Activated naive CD4-positive, alpha-beta T cell treated with anti-CD3 and anti-CD28 coated beads, Interleukin-2, amount 10 ng/mL, durations not matched to agents 7 days and 5 days (primary cell): Measurements from ENCODE around the gene MUC4.

ENCODE experiments used
- CTCF ChIA-PET: fragments of 350-600 bp; sonication (Branson Sonifier 250); formaldehyde crosslinking; loops from one replicate; lab custom pipeline; 2021; ENCODE audit warnings: antibody characterized with exemption; lab: Charles Lee
- DNase-seq: peaks from one replicate; pipeline ENCODE4 v3.0.0-alpha.2; 2020
- H3K27ac Mint-ChIP-seq: one replicate; pipeline ENCODE4 v1.8.0; 2021; ENCODE audit warnings: mild to moderate bottlenecking, moderate library complexity, mixed read lengths
- H3K27me3 Mint-ChIP-seq: one replicate; pipeline ENCODE4 v1.8.0; 2021; ENCODE audit warnings: mild to moderate bottlenecking, mixed read lengths
- H3K36me3 Mint-ChIP-seq: one replicate; pipeline ENCODE4 v1.8.0; 2021; ENCODE audit warnings: mixed read lengths
- H3K4me1 Mint-ChIP-seq: one replicate; pipeline ENCODE4 v1.8.0; 2021; ENCODE audit warnings: mixed read lengths
- H3K4me3 Mint-ChIP-seq: one replicate; pipeline ENCODE4 v1.8.0; 2021; ENCODE audit warnings: mild to moderate bottlenecking, moderate library complexity, mixed read lengths
- H3K9me3 Mint-ChIP-seq: one replicate; pipeline ENCODE4 v1.8.0; 2021; ENCODE audit warnings: mixed read lengths

The MUC4 gene

DNA sequence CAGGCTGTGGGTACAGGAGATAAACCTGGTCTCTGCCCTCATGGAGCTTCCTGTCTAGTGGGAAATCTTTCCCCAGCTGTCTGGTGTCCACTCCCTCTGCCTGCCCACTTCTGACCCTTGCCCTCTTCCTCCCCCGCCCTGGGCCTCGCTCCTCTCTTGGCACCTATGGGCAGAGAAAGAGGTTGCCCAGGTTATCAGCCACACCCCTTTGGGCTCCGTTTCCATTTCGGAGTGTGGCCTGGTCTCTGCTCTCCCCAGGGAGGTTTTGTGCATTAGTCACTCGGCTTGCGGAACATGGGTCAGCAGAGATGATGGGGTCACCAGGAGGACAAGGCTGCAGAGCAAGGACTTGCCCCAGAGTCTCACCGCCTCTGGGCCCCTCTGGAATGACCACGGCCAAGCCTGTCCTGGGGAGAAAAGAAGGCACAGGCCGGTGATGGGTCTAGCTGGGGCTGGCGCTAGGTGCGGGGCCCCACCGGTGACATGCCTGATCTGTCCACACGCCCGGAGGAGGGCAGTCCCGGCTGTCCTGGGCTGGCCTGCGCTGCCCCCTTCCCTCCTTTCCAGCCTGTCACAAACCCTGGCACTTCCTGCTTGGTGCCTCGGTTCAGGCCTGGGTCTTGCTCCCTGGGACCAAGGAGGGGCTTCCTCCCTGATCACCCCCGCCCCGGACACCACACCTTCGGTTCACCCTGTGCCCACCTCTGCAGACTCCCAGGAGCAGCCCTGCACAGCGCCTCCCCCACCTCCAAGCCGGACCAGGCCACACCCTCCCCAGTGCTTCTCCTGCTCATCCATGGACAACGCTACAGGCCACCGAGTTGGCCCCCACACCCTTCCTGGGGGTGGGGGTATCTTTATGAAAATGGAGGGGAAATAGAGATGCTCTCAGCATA lies 35.6 kb upstream of the MUC4 start:
- H3K27me3 Mint-ChIP-seq = peaks cover 28% of the 10 kb centered on the region
- H3K27ac Mint-ChIP-seq = no peak overlapping the region
- H3K4me1 Mint-ChIP-seq = peaks cover 15% of the 10 kb centered on the region
- CTCF ChIA-PET = interaction anchor here (0.8 kb wide), 1 partner anchor 15 kb away, joined by 3 read pairs; no protein-coding TSS in a partner anchor
- H3K9me3 Mint-ChIP-seq = no peaks in the 10 kb centered on the region
- H3K36me3 Mint-ChIP-seq = no peaks in the 10 kb centered on the region
- DNase-seq = no peak
- no peak overlapping the region for H3K4me3 Mint-ChIP-seq

DNA sequence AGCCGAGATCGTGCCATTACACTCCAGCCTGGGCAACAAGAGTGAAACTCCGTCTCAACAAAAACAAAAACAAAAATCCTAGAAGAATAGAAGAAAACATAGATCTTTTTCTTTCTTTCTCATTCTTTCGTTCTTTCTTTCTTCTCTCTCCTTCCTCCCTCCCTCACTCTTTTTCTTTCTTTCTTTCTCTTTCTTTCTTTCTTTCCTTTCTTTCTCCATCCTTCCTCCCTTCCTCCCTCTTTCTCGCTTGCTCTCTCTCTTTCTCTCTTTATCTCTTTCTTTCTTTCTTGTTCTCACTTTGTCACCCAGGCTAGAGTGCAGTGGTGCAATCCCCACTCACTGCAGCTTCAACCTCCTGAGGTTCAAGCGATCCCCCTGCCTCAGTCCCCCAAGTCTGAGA lies 33.8 kb upstream of the MUC4 start:
- Mint-ChIP-seq H3K36me3 (no peaks in the 10 kb centered on the region), H3K4me1 (peaks cover 3% of the 10 kb centered on the region), H3K27me3 (peaks cover 14% of the 10 kb centered on the region), H3K4me3 (no peak overlapping the region), H3K27ac (no peak overlapping the region), H3K9me3 (no peaks in the 10 kb centered on the region)
- CTCF ChIA-PET = no interaction called here
- no peak for DNase-seq

DNA sequence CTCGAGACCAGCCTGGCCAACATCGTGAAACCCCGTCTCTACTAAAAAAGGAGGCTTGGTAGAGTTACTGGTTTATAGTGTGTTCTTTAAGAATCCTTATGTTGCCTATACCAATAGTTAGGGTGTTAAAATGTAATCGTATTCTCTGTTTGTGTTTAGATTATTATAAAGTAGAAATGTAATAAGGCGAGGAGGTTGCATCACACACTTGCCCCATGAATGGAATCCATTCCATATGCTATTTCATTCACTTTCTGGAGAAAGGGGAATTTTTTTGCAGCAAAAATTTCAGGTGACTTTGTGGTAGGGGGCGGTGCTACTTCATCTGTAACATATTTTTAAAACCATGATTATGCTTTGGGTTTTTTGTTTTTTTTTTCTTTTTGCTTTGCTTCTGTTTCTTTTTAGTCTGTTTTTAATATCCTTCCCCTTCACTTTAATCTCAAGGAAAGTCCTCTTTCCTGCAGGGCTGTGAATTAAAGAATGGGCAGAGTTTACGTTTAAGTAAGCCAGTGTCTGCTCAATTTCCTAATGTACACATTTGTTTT lies 33.0 kb upstream of the MUC4 start:
- no peak for DNase-seq
- peaks cover 15% of the 10 kb centered on the region for H3K27me3 Mint-ChIP-seq
- H3K9me3 Mint-ChIP-seq = no peaks in the 10 kb centered on the region
- no peak overlapping the region for H3K4me3 Mint-ChIP-seq
- H3K27ac Mint-ChIP-seq = no peak overlapping the region
- peaks cover 3% of the 10 kb centered on the region for H3K4me1 Mint-ChIP-seq
- CTCF ChIA-PET = interaction anchor here (1.0 to 1.1 kb wide), 2 partner anchors 15 to 574 kb away, joined by 3 read pairs; partner anchors contain the start of gene XXYLT1
- no peaks in the 10 kb centered on the region for H3K36me3 Mint-ChIP-seq

- H3K4me1 Mint-ChIP-seq = no peaks in the 10 kb centered on the region
- H3K36me3 Mint-ChIP-seq = no peaks in the 10 kb centered on the region
- peaks cover 29% of the 10 kb centered on the region for H3K27me3 Mint-ChIP-seq
- no peak overlapping the region for H3K4me3 Mint-ChIP-seq
- no peaks in the 10 kb centered on the region for H3K9me3 Mint-ChIP-seq
- DNase-seq = no peak
- CTCF ChIA-PET = interaction anchor here (1.1 to 3.4 kb wide), 2 partner anchors 10 to 20 kb away, joined by 3 to 14 read pairs; no protein-coding TSS in a partner anchor
- H3K27ac Mint-ChIP-seq = no peak overlapping the region
These were observed 27.7 kb upstream of the MUC4 start for GRCh38 chr3:195839260-195840010.

- Mint-ChIP-seq H3K27me3 (peaks cover 23% of the 10 kb centered on the region), H3K9me3 (no peaks in the 10 kb centered on the region), H3K27ac (no peak overlapping the region), H3K36me3 (no peaks in the 10 kb centered on the region), H3K4me1 (no peaks in the 10 kb centered on the region), H3K4me3 (no peak overlapping the region)
- DNase-seq = no peak
- CTCF ChIA-PET = interaction anchor here (3.4 kb wide), 1 partner anchor 11 kb away, joined by 14 read pairs; no protein-coding TSS in a partner anchor
These were observed 27.0 kb upstream of the MUC4 start for GRCh38 chr3:195838714-195839113.

DNA sequence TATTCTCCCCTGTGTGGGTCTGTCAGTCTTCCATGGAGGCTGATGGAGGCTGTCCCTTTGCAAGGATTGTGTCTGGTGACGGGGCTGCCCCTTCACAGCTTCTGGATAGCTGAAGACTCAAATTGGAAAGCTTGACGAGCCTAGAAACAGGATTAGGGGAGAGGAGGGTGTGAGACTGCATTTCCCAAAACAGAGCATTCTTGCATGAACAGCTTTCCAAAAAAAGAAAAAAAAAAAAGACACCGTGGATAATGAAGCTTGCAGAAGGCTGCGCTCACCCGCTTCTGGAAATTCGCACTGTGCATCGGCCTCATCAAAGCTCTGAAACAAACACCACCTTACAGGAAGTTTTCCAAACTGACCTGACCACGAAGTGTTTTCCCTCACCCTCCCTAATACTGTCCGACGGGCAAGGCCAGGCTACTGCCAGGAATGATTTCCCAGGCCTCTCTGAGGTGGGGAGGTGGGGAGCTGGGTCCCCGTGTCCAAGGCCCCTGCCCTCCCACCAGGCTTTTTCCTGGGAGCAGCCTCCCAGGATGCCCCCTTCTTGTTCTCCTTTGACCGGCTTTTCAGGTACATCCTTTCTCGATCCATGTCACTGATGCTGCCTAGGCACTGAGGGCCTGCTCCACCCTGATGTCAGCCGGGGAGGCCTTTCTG lies 24.9 kb upstream of the MUC4 start:
- Mint-ChIP-seq H3K36me3 (no peaks in the 10 kb centered on the region), H3K4me1 (no peaks in the 10 kb centered on the region), H3K9me3 (no peaks in the 10 kb centered on the region), H3K27me3 (peaks cover 23% of the 10 kb centered on the region), H3K27ac (no peak overlapping the region), H3K4me3 (no peak overlapping the region)
- CTCF ChIA-PET = interaction anchor here (1.0 kb wide), 1 partner anchor 14 kb away, joined by 3 read pairs; no protein-coding TSS in a partner anchor
- DNase-seq = no peak

- Mint-ChIP-seq H3K36me3 (no peaks in the 10 kb centered on the region), H3K4me1 (no peaks in the 10 kb centered on the region), H3K27ac (no peak overlapping the region), H3K4me3 (no peak overlapping the region), H3K9me3 (no peaks in the 10 kb centered on the region), H3K27me3 (peaks cover 23% of the 10 kb centered on the region)
- CTCF ChIA-PET = interaction anchor here (1.0 kb wide), 1 partner anchor 15 kb away, joined by 3 read pairs; no protein-coding TSS in a partner anchor
- DNase-seq = no peak
These were observed 24.1 kb upstream of the MUC4 start for GRCh38 chr3:195835791-195836190.

DNA sequence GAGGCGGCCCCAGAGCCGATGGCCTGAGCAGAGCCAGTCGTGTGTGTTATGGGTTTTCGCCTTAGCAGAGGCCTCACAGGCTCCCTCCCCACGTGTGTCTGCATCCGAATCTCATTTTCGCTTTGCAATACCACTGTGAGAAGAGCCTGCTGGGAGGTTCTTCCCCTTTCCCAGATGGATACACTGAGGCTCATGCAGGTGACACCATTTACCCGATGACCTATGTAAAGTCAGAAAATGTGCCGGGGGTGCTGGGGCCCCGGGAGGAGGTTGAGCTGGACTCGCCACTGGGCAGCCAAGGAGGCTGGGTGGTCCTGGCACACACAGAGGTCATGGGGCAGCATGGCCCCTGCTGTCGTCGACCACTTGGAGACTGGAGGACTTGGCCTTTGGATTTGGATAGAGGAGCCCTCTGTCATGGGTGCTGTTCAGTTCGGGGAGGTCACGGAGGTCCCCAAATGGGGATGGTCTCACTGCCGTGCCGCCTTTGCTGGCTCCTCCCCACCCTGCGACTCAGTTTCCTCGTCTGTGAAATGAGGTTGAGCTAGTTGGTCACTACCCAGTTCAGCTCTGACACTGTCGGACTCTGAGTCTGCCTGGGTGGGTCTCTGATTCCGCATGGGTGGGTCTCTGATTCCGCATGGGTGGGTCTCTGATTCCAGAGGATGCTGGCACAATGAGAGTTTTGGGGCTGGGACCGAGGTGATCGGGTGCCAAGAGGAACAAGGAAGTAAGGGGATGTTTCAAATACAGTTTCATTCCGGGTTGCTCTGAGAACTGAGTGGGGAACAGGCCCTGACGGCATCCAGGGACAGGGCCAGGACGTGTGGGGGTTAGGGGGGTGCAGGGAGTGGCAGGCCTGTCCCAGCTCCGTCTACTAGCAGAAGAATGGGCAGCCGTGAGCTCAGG lies 23.2 kb upstream of the MUC4 start:
- H3K36me3 Mint-ChIP-seq = no peaks in the 10 kb centered on the region
- CTCF ChIA-PET = no interaction called here
- no peak overlapping the region for H3K27ac Mint-ChIP-seq
- peaks cover 23% of the 10 kb centered on the region for H3K27me3 Mint-ChIP-seq
- H3K4me3 Mint-ChIP-seq = no peak overlapping the region
- no peaks in the 10 kb centered on the region for H3K4me1 Mint-ChIP-seq
- H3K9me3 Mint-ChIP-seq = no peaks in the 10 kb centered on the region
- DNase-seq = no peak

GRCh38 chr3:195829897-195830254 lies 18.1 kb upstream of the MUC4 start:
- H3K27ac Mint-ChIP-seq = no peak overlapping the region
- H3K4me3 Mint-ChIP-seq = no peak overlapping the region
- DNase-seq = no peak
- no peaks in the 10 kb centered on the region for H3K9me3 Mint-ChIP-seq
- H3K27me3 Mint-ChIP-seq = peaks cover 10% of the 10 kb centered on the region
- CTCF ChIA-PET = interaction anchor here (2.8 kb wide), 1 partner anchor 21 kb away, joined by 10 read pairs; no protein-coding TSS in a partner anchor
- no peaks in the 10 kb centered on the region for H3K36me3 Mint-ChIP-seq
- H3K4me1 Mint-ChIP-seq = no peaks in the 10 kb centered on the region

DNA sequence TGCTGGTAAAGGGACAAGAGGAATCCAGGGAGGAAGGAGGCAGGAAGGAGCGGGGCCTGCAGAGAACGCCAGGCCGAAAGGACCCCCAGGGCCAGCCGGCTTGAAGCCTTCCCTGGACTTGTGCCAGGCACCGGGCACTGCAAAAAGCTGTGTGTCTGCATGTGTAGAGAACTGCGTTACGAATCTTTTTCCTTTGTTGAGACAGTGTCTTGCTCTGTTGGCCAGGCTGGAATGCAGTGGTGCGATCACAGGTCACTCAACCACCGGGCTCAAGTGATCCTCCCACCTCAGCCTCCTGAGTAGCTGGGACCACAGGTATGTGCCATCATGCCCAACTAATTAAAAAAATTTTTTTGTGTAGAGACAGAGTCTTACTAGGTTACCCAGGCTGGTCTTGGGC lies 17.0 kb upstream of the MUC4 start:
- CTCF ChIA-PET = interaction anchor here (2.8 kb wide), 1 partner anchor 22 kb away, joined by 10 read pairs; no protein-coding TSS in a partner anchor
- Mint-ChIP-seq H3K4me1 (no peaks in the 10 kb centered on the region), H3K36me3 (no peaks in the 10 kb centered on the region), H3K27ac (no peak overlapping the region), H3K9me3 (no peaks in the 10 kb centered on the region), H3K27me3 (peaks cover 10% of the 10 kb centered on the region), H3K4me3 (no peak overlapping the region)
- no peak for DNase-seq

GRCh38 chr3:195825857-195826804 lies 14.4 kb upstream of the MUC4 start:
- Mint-ChIP-seq H3K36me3 (no peaks in the 10 kb centered on the region), H3K4me1 (no peaks in the 10 kb centered on the region), H3K4me3 (no peak overlapping the region), H3K27me3 (peaks cover 28% of the 10 kb centered on the region), H3K9me3 (no peaks in the 10 kb centered on the region), H3K27ac (no peak overlapping the region)
- no peak for DNase-seq
- CTCF ChIA-PET = no interaction called here

DNA sequence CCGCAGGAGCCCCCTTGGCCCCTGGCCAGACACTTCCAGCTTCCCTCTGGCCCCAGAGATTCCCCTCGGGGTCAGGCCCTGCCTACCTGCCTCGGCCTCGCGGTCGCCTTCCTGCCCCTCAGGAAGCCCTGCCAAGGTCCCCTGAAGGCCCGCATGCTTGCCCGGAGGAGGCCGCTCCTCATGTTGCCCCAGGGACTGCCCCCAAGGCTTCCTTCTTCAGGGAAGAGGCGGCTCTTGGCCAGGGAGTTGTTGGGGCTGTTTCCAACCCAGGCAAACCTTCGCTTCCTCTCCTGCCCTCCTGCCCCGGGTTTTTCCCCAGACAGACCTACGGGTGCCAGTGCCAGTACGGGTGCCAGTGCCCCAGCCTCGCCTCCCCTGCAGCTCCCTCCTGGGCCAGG lies 13.5 kb upstream of the MUC4 start:
- DNase-seq = no peak
- Mint-ChIP-seq H3K4me1 (no peaks in the 10 kb centered on the region), H3K9me3 (no peaks in the 10 kb centered on the region), H3K36me3 (no peaks in the 10 kb centered on the region), H3K27ac (no peak overlapping the region), H3K4me3 (no peak overlapping the region), H3K27me3 (peaks cover 32% of the 10 kb centered on the region)
- CTCF ChIA-PET = no interaction called here
